Natural killer cell treated with Interleukin-12 subunit alpha and Interleukin-12 subunit beta and Interleukin-15 and Interleukin-18, amount 100 ng/mL, for 72 hours (primary cell): ENCODE data around the gene NCOA1. TPM values are rescaled to one million over a fixed set of nuclear protein-coding genes. Genes with fewer than 3 reads are reported as not detected.

Experiments
- ATAC-seq, 2 donors: fragments of 150-1000 bp; cut with Tn5 transposase in 1 of 2; sonication (Bioruptor Pico), chemical (Tn5 transposase) in 1 of 2; 2 replicates each; pipeline ENCODE4 v1.10.0; 2021
- DNase-seq: peaks from one replicate; pipeline ENCODE4 v3.0.0; 2022; ENCODE audit warnings: low spot score
- H3K27ac Mint-ChIP-seq, 2 donors: 1 replicate in 1 of 2; 2 replicates in 1 of 2; pipeline ENCODE4 v1.8.0; 2022; ENCODE audit warnings: mixed read lengths in 2 of 2, mild to moderate bottlenecking in 1 of 2, moderate library complexity in 1 of 2
- H3K27me3 Mint-ChIP-seq, 2 donors: 1 replicate in 1 of 2; 2 replicates in 1 of 2; pipeline ENCODE4 v1.8.0; 2022; ENCODE audit warnings: mixed read lengths in 2 of 2
- H3K36me3 Mint-ChIP-seq: one replicate; pipeline ENCODE4 v1.8.0; 2022; ENCODE audit warnings: mixed read lengths
- H3K4me1 Mint-ChIP-seq, 2 donors: 1 replicate in 1 of 2; 2 replicates in 1 of 2; pipeline ENCODE4 v1.8.0; 2022; ENCODE audit warnings: low read depth in 2 of 2, mixed read lengths in 2 of 2, mild to moderate bottlenecking in 1 of 2
- H3K4me3 Mint-ChIP-seq: one replicate; pipeline ENCODE4 v1.8.0; 2022; ENCODE audit warnings: mixed read lengths
- H3K9me3 Mint-ChIP-seq: 2 replicates; pipeline ENCODE4 v1.8.0; 2022; ENCODE audit warnings: mixed read lengths
- total RNA-seq, 2 donors: library from RNA; stranded (reverse); gene quantifications; one replicate each; pipeline ENCODE4 v1.2.3, GENCODE V29; 2022

NCOA1 gene
- total RNA-seq, 2 donors from 2014 or later: 84.1 to 139 TPM

- no peak overlapping the region for H3K27ac Mint-ChIP-seq
- H3K36me3 Mint-ChIP-seq: no peaks in the 10 kb centered on the region
- no peak for DNase-seq
- H3K9me3 Mint-ChIP-seq: no peaks in the 10 kb centered on the region
- no peak overlapping the region for H3K4me3 Mint-ChIP-seq
- H3K4me1 Mint-ChIP-seq: peaks cover 65 to 67% of the 10 kb centered on the region in 2 donors
- H3K27me3 Mint-ChIP-seq: no peaks in the 10 kb centered on the region
- ATAC-seq: no peak
Measured at GRCh38 chr2:24505534-24506275, 14.7 kb downstream of the NCOA1 start.

GRCh38 chr2:24507549-24507948 lies 16.5 kb downstream of the NCOA1 start:
- Mint-ChIP-seq H3K27me3 (no peaks in the 10 kb centered on the region), H3K4me3 (peak overlapping the region; percentile 60)
- peak in 1 of 2 donors; percentile 51 for ATAC-seq

GRCh38 chr2:24508878-24509277 lies 17.8 kb downstream of the NCOA1 start:
- H3K27me3 Mint-ChIP-seq: no peaks in the 10 kb centered on the region
- peaks cover 76 to 83% of the 10 kb centered on the region in 2 donors for H3K4me1 Mint-ChIP-seq
- DNase-seq: no peak
- peak overlapping the region; percentile 35 for H3K4me3 Mint-ChIP-seq
- ATAC-seq: peak; percentile 67 to 79
- peak overlapping the region; percentile 40 to 89 for H3K27ac Mint-ChIP-seq
- H3K9me3 Mint-ChIP-seq: no peaks in the 10 kb centered on the region
- no peaks in the 10 kb centered on the region for H3K36me3 Mint-ChIP-seq

More at GRCh38 chr2:24507549-24507948, 16.5 kb downstream of the NCOA1 start:
- Mint-ChIP-seq H3K9me3 (no peaks in the 10 kb centered on the region), H3K36me3 (no peaks in the 10 kb centered on the region), H3K27ac (peak overlapping the region; percentile 40 to 68), H3K4me1 (peaks cover 75 to 81% of the 10 kb centered on the region in 2 donors)
- DNase-seq: no peak

- H3K4me3 Mint-ChIP-seq: peak overlapping the region; percentile 35
- no peaks in the 10 kb centered on the region for H3K36me3 Mint-ChIP-seq
- no peaks in the 10 kb centered on the region for H3K9me3 Mint-ChIP-seq
- no peak for DNase-seq
- peaks cover 73 to 78% of the 10 kb centered on the region in 2 donors for H3K4me1 Mint-ChIP-seq
- H3K27me3 Mint-ChIP-seq: no peaks in the 10 kb centered on the region
- peak; percentile 74 to 77 for ATAC-seq
- peak overlapping the region; percentile 40 to 89 for H3K27ac Mint-ChIP-seq
Measured at GRCh38 chr2:24509425-24509824, 18.4 kb downstream of the NCOA1 start.

GRCh38 chr2:24509840-24510239 lies 18.8 kb downstream of the NCOA1 start:
- H3K27ac Mint-ChIP-seq: peak overlapping the region; percentile 40 to 89
- H3K27me3 Mint-ChIP-seq: no peaks in the 10 kb centered on the region
- H3K9me3 Mint-ChIP-seq: no peaks in the 10 kb centered on the region
- ATAC-seq: no peak
- H3K4me3 Mint-ChIP-seq: no peak overlapping the region
- DNase-seq: no peak
- H3K36me3 Mint-ChIP-seq: no peaks in the 10 kb centered on the region
- peaks cover 70 to 74% of the 10 kb centered on the region in 2 donors for H3K4me1 Mint-ChIP-seq

GRCh38 chr2:24510771-24511170 lies 19.7 kb downstream of the NCOA1 start:
- ATAC-seq: no peak
- Mint-ChIP-seq H3K9me3 (no peaks in the 10 kb centered on the region), H3K4me3 (peak overlapping the region; percentile 39), H3K36me3 (no peaks in the 10 kb centered on the region), H3K27me3 (no peaks in the 10 kb centered on the region), H3K27ac (peak overlapping the region; percentile 49 to 87), H3K4me1 (peaks cover 69 to 75% of the 10 kb centered on the region in 2 donors)
- DNase-seq: no peak

GRCh38 chr2:24511198-24511597 lies 20.1 kb downstream of the NCOA1 start:
- DNase-seq: no peak
- Mint-ChIP-seq H3K4me1 (peaks cover 64 to 71% of the 10 kb centered on the region in 2 donors), H3K27me3 (no peaks in the 10 kb centered on the region), H3K4me3 (peak overlapping the region; percentile 39), H3K9me3 (no peaks in the 10 kb centered on the region), H3K36me3 (no peaks in the 10 kb centered on the region), H3K27ac (peak overlapping the region; percentile 49 to 87)
- ATAC-seq: no peak

GRCh38 chr2:24511894-24512293 lies 20.8 kb downstream of the NCOA1 start:
- H3K4me1 Mint-ChIP-seq: peaks cover 61 to 65% of the 10 kb centered on the region in 2 donors
- peak overlapping the region; percentile 49 to 87 for H3K27ac Mint-ChIP-seq
- no peaks in the 10 kb centered on the region for H3K36me3 Mint-ChIP-seq
- ATAC-seq (peak; percentile 65 to 67), DNase-seq (no peak)
- no peaks in the 10 kb centered on the region for H3K27me3 Mint-ChIP-seq
- H3K4me3 Mint-ChIP-seq: peak overlapping the region; percentile 39
- H3K9me3 Mint-ChIP-seq: no peaks in the 10 kb centered on the region

- Mint-ChIP-seq H3K4me1 (peaks cover 62 to 65% of the 10 kb centered on the region in 2 donors), H3K27me3 (no peaks in the 10 kb centered on the region), H3K4me3 (peak overlapping the region; percentile 39), H3K9me3 (no peaks in the 10 kb centered on the region), H3K27ac (peak overlapping the region; percentile 49 to 87), H3K36me3 (no peaks in the 10 kb centered on the region)
- DNase-seq (no peak), ATAC-seq (no peak)
Measured at GRCh38 chr2:24512404-24512803, 21.4 kb downstream of the NCOA1 start.

GRCh38 chr2:24512831-24513230 lies 21.8 kb downstream of the NCOA1 start:
- no peaks in the 10 kb centered on the region for H3K36me3 Mint-ChIP-seq
- no peak for DNase-seq
- H3K4me3 Mint-ChIP-seq: peak overlapping the region; percentile 39
- no peaks in the 10 kb centered on the region for H3K9me3 Mint-ChIP-seq
- no peak for ATAC-seq
- peak overlapping the region; percentile 49 to 87 for H3K27ac Mint-ChIP-seq
- peaks cover 61 to 65% of the 10 kb centered on the region in 2 donors for H3K4me1 Mint-ChIP-seq
- no peaks in the 10 kb centered on the region for H3K27me3 Mint-ChIP-seq

- ATAC-seq: no peak
- H3K4me3 Mint-ChIP-seq: peak overlapping the region; percentile 39
- H3K4me1 Mint-ChIP-seq: peaks cover 64 to 65% of the 10 kb centered on the region in 2 donors
- H3K36me3 Mint-ChIP-seq: no peaks in the 10 kb centered on the region
- H3K27ac Mint-ChIP-seq: peak overlapping the region; percentile 49 to 87
- DNase-seq: no peak
- no peaks in the 10 kb centered on the region for H3K9me3 Mint-ChIP-seq
- no peaks in the 10 kb centered on the region for H3K27me3 Mint-ChIP-seq
Measured at GRCh38 chr2:24513281-24514071, 22.4 kb downstream of the NCOA1 start.

- Mint-ChIP-seq H3K4me3 (no peak overlapping the region), H3K27ac (peak overlapping the region in 1 of 2 donors; percentile 24), H3K36me3 (peaks cover 6% of the 10 kb centered on the region), H3K27me3 (no peaks in the 10 kb centered on the region), H3K4me1 (peaks cover 63 to 64% of the 10 kb centered on the region in 2 donors), H3K9me3 (no peaks in the 10 kb centered on the region)
- ATAC-seq: no peak
- no peak for DNase-seq
Measured at GRCh38 chr2:24514820-24515219, 23.8 kb downstream of the NCOA1 start.

- ATAC-seq (no peak), DNase-seq (no peak)
- H3K4me1 Mint-ChIP-seq: peaks cover 63 to 67% of the 10 kb centered on the region in 2 donors
- no peaks in the 10 kb centered on the region for H3K9me3 Mint-ChIP-seq
- peak overlapping the region; percentile 64 to 68 for H3K27ac Mint-ChIP-seq
- H3K27me3 Mint-ChIP-seq: no peaks in the 10 kb centered on the region
- H3K36me3 Mint-ChIP-seq: peaks cover 6% of the 10 kb centered on the region
- H3K4me3 Mint-ChIP-seq: peak overlapping the region; percentile 54
Measured at GRCh38 chr2:24515335-24515734, 24.3 kb downstream of the NCOA1 start.

- H3K27me3 Mint-ChIP-seq: no peaks in the 10 kb centered on the region
- DNase-seq: no peak
- ATAC-seq: peak in 1 of 2 donors; percentile 61
- peaks cover 63 to 67% of the 10 kb centered on the region in 2 donors for H3K4me1 Mint-ChIP-seq
- H3K36me3 Mint-ChIP-seq: peaks cover 6% of the 10 kb centered on the region
- H3K9me3 Mint-ChIP-seq: no peaks in the 10 kb centered on the region
- H3K27ac Mint-ChIP-seq: peak overlapping the region; percentile 68 to 86
- H3K4me3 Mint-ChIP-seq: peak overlapping the region; percentile 54
Measured at GRCh38 chr2:24515831-24516230, 24.8 kb downstream of the NCOA1 start.
